A673 (cell line): Measurements from ENCODE around the gene SYT8. TPM values are rescaled to one million over a fixed set of nuclear protein-coding genes. Genes with fewer than 3 reads are reported as not detected.

Experiments used
- BruUV-seq: library from RNA; stranded (reverse); fragments of 400-500 nt; replicated peaks from 2 replicates; lab custom pipeline; 2021; lab: Mats Ljungman, UMichigan
- CTCF ChIA-PET: fragments of 300-600 bp; sonication (Branson Sonifier 250); formaldehyde crosslinking; loops from one replicate; lab custom pipeline; 2022; ENCODE audit warnings: antibody characterized with exemption; lab: Charles Lee
- POLR2A ChIA-PET: fragments of 300-600 bp; sonication (Branson Sonifier 250); formaldehyde crosslinking; loops from one replicate; lab custom pipeline; 2022; ENCODE audit warnings: antibody characterized with exemption; ENCODE audit not compliant: low non-redundant PET; lab: Charles Lee
- DNase-seq: peaks from one replicate; pipeline ENCODE4 v3.0.0-alpha.2; 2015; ENCODE audit warnings: low spot score
- H3K27ac ChIP-seq: fragments of 200-600 bp; sonication (generic); 2 replicates; pipeline ENCODE4 v1.5.1; 2016; ENCODE audit warnings: mixed run types, low read depth, mild to moderate bottlenecking, mixed read lengths, antibody characterized with exemption, low read length; ENCODE audit not compliant: poor library complexity, severe bottlenecking
- H3K27me3 ChIP-seq: fragments of 200-600 bp; sonication (generic); replicated peaks from 2 replicates; pipeline ENCODE4 v1.6.1; 2017; ENCODE audit warnings: mixed run types, low read depth, mild to moderate bottlenecking, mixed read lengths, antibody characterized with exemption, low read length; ENCODE audit not compliant: insufficient read depth, poor library complexity
- H3K36me3 ChIP-seq: fragments of 200-600 bp; sonication (generic); 2 replicates; pipeline ENCODE4 v1.6.1; 2016; ENCODE audit warnings: mixed run types, mild to moderate bottlenecking, mixed read lengths, antibody characterized with exemption, low read length; ENCODE audit not compliant: insufficient read depth, poor library complexity, severe bottlenecking
- H3K4me1 ChIP-seq: fragments of 200-600 bp; sonication (generic); 2 replicates; pipeline ENCODE4 v1.6.1; 2017; ENCODE audit warnings: mixed run types, mild to moderate bottlenecking, mixed read lengths, antibody characterized with exemption, low read length; ENCODE audit not compliant: insufficient read depth, poor library complexity, severe bottlenecking
- H3K4me3 ChIP-seq: fragments of 200-600 bp; sonication (generic); 2 replicates; pipeline ENCODE4 v1.5.1; 2016; ENCODE audit warnings: low read depth, mixed run types, mild to moderate bottlenecking, mixed read lengths, low read length; ENCODE audit not compliant: poor library complexity, severe bottlenecking
- H3K9me3 ChIP-seq: fragments of 200-600 bp; sonication (generic); 2 replicates; pipeline ENCODE4 v1.6.1; 2016; ENCODE audit warnings: mixed run types, low read depth, mild to moderate bottlenecking, mixed read lengths, antibody characterized with exemption, low read length; ENCODE audit not compliant: poor library complexity, severe bottlenecking
- CTCF ChIP-seq: fragments of 300-800, 200-600 bp; sonication (generic); conservative IDR thresholded peaks from 2 replicates; pipeline ENCODE4 v1.5.1; 2017; ENCODE audit warnings: low read depth, mild to moderate bottlenecking, antibody characterized with exemption, low read length, moderate library complexity, mixed read lengths
- EZH2 ChIP-seq: fragments of 200-600 bp; sonication (generic); IDR thresholded peaks from 2 replicates; pipeline ENCODE4 v1.6.1; 2017; ENCODE audit warnings: borderline replicate concordance, low read depth, mild to moderate bottlenecking, mixed read lengths, antibody characterized with exemption, low read length; ENCODE audit not compliant: poor library complexity, severe bottlenecking
- intact Hi-C: fragments of 100-400 bp; cut with micrococcal nuclease; formaldehyde crosslinking; loops from one replicate; pipeline ENCODE4 v1.10.0; 2022; ENCODE audit not compliant: unreplicated experiment
- total RNA-seq: library from RNA; stranded (reverse); gene quantifications from 2 replicates; pipeline ENCODE4 v1.2.3, GENCODE V29; 2021

Gene SYT8
- total RNA-seq, 1 experiment from 2014 or later: not detected

- DNase-seq: no peak
- Histone ChIP-seq H3K36me3 (no peaks in the 10 kb centered on the region), H3K9me3 (no peaks in the 10 kb centered on the region), H3K27ac (no peak overlapping the region), H3K4me1 (no peaks in the 10 kb centered on the region), H3K4me3 (no peak overlapping the region), H3K27me3 (peaks cover 9% of the 10 kb centered on the region)
- TF ChIP-seq EZH2 (no peak), CTCF (no peak)
- no TSS peak for BruUV-seq
- ChIA-PET CTCF (interaction anchor here (0.6 kb wide), 1 partner anchor 37 kb away, joined by 3 read pairs; no protein-coding TSS in a partner anchor), POLR2A (no interaction called here)
- intact Hi-C loops: no loop called here
Measured at GRCh38 chr11:1845561-1846452, 11.0 kb downstream of the SYT8 start.

GRCh38 chr11:1846453-1846932 lies 11.7 kb downstream of the SYT8 start:
- peaks cover 9% of the 10 kb centered on the region for H3K27me3 ChIP-seq
- no peaks in the 10 kb centered on the region for H3K9me3 ChIP-seq
- ChIA-PET CTCF (interaction anchor here (0.6 kb wide), 1 partner anchor 36 kb away, joined by 3 read pairs; no protein-coding TSS in a partner anchor), POLR2A (no interaction called here)
- H3K4me3 ChIP-seq: no peak overlapping the region
- no peak overlapping the region for H3K27ac ChIP-seq
- BruUV-seq: no TSS peak
- no peak for DNase-seq
- no peak for TF ChIP-seq EZH2
- TF ChIP-seq CTCF: no peak
- no peaks in the 10 kb centered on the region for H3K4me1 ChIP-seq
- H3K36me3 ChIP-seq: no peaks in the 10 kb centered on the region
- intact Hi-C loops: no loop called here

GRCh38 chr11:1847006-1847735 lies 12.4 kb downstream of the SYT8 start:
- Histone ChIP-seq H3K4me1 (no peaks in the 10 kb centered on the region), H3K27me3 (peaks cover 9% of the 10 kb centered on the region), H3K9me3 (no peaks in the 10 kb centered on the region), H3K36me3 (no peaks in the 10 kb centered on the region), H3K27ac (no peak overlapping the region), H3K4me3 (no peak overlapping the region)
- intact Hi-C loops: no loop called here
- no TSS peak for BruUV-seq
- no peak for TF ChIP-seq EZH2
- no peak for TF ChIP-seq CTCF
- DNase-seq: no peak
- ChIA-PET POLR2A (no interaction called here), CTCF (interaction anchor here (0.6 kb wide), 1 partner anchor 35 kb away, joined by 3 read pairs; no protein-coding TSS in a partner anchor)
